Measurements from ENCODE around the gene UGDH. TPM values are rescaled to one million over a fixed set of nuclear protein-coding genes. Genes with fewer than 3 reads are reported as not detected.

UGDH gene
- total and polyA plus RNA-seq, 2 of the 8 experiments (the other 6 are each of a cell fraction or from before 2014, with no cell fraction given): 32.0 to 128 TPM

DNA sequence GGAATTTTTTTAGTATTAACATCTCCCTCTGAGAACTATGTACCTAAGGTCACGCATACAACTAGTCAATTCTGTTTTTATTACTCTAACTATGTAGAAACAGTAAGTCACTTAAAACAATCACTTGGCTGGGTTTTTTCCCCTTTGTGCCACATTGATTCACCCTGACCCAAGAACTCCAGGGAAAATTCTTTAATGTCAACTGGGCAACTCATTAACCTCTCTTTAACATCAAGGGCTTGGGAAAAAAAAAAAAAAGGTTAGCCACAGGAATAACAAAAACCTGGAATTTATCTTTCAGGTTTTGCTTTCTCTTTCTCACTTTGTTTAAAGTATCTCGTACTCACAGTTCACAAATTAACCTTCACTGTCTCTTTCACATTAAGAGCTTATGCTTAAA, 76.6 kb downstream of the UGDH start:
- Histone ChIP-seq H4K8ac (ENCODE audit: extremely low read depth, insufficient read depth, low read length) (no peak overlapping the region), H3K4ac (replicated peaks; ENCODE audit: insufficient read length, low read depth, low read length) (no peak overlapping the region), H2BK12ac (ENCODE audit: low read depth, low read length) (no peak overlapping the region), H3K4me1 (replicated peaks in 1 of 4; ENCODE audit: control insufficient read depth in 3 of 4, insufficient read depth in 4 of 4, low read length in 3 of 4) (peaks cover 0 to 7% (median 2%) of the 10 kb centered on the region in 4 experiments; a peak in 3 of 7 replicates), H3K9me3 (ENCODE audit: insufficient read depth in 2 of 2, low read depth in 1 of 2, low read length in 1 of 2) (no peaks in the 10 kb centered on the region), H3K18ac (ENCODE audit: extremely low read depth, low read length) (no peak overlapping the region), H3K14ac (ENCODE audit: insufficient read length) (no peak overlapping the region), H4K20me1 (replicated peaks in 1 of 2; ENCODE audit: control insufficient read depth in 1 of 2, insufficient read depth in 2 of 2, low read length in 2 of 2) (peaks cover 4 to 6% of the 10 kb centered on the region in 2 experiments), H3K27me3 (replicated peaks in 1 of 4; ENCODE audit: control insufficient read depth in 3 of 4, extremely low read depth in 1 of 4, insufficient read depth in 3 of 4, low read length in 3 of 4) (no peaks in the 10 kb centered on the region; a peak in 1 of 7 replicates), H3K27ac (ENCODE audit: low read depth, low read length) (no peak overlapping the region), H2BK5ac (ENCODE audit: low read depth, low read length) (no peak overlapping the region), H2BK120ac (replicated peaks; ENCODE audit: low read depth, low read length) (no peak overlapping the region), H3K56ac (replicated peaks; ENCODE audit: insufficient read length, low read depth, low read length) (no peak overlapping the region), H3K23me2 (ENCODE audit: low read depth, low read length) (peaks cover 8% of the 10 kb centered on the region; the same call in 1 of the 2 replicates), H2BK15ac (ENCODE audit: low read length) (no peak overlapping the region), H2AFZ (ENCODE audit: low read length) (no peak overlapping the region), H2BK20ac (ENCODE audit: low read length) (no peak overlapping the region), H4K91ac (replicated peaks; ENCODE audit: insufficient read length, low read length) (no peak overlapping the region), H3K23ac (ENCODE audit: insufficient read length) (no peak overlapping the region), H3K4me3 (ENCODE audit: extremely low read depth in 1 of 4, insufficient read depth in 2 of 4, low read depth in 3 of 4, low read length in 4 of 4) (no peak overlapping the region), H3K79me1 (ENCODE audit: low read depth, low read length) (no peaks in the 10 kb centered on the region; the same call in 1 of the 2 replicates), H2AK5ac (ENCODE audit: low read depth, low read length) (no peak overlapping the region), H4K5ac (ENCODE audit: insufficient read length, low read depth, low read length) (no peak overlapping the region), H3K9ac (replicated peaks in 1 of 4; ENCODE audit: extremely low read depth in 1 of 4, low read depth in 3 of 4, low read length in 3 of 4) (no peak overlapping the region), H3K79me2 (ENCODE audit: control insufficient read depth in 1 of 2, insufficient read depth in 2 of 2, low read length in 2 of 2) (peaks cover 0 to 4% of the 10 kb centered on the region in 2 experiments; a peak in 2 of 4 replicates), H3K4me2 (ENCODE audit: insufficient read depth in 1 of 2, low read depth in 2 of 2, low read length in 2 of 2) (no peak overlapping the region), H3K36me3 (ENCODE audit: control insufficient read depth in 2 of 4, insufficient read depth in 4 of 4, low read length in 3 of 4) (peaks cover 20 to 55% (median 35%) of the 10 kb centered on the region in 4 experiments)
- DNase-seq (ENCODE audit: low read depth in 1 of 2, low spot score in 2 of 2): no peak
- POLR2A ChIA-PET (ENCODE audit: partially characterized antibody): interaction anchor here (0.6 to 6.2 kb wide), 10 partner anchors 7 to 561 kb away, joined by 3 to 133 read pairs (median 4); partner anchors contain the start of genes LIAS, RPL9 and UGDH
- FAIRE-seq: no peak
- 64% methylated on average over 2 of the region's 2 CpGs; no CpG with 5 or more reads in 1 of the 2 experiments for WGBS, 2 experiments (ENCODE audit: extremely low coverage in 1 of 2, insufficient coverage in 1 of 2, insufficient read length in 1 of 2, insufficient replicate concordance in 2 of 2, low coverage in 1 of 2, low lambda C conversion rate in 2 of 2, missing lambda C conversion rate in 1 of 2)
- CTCF ChIA-PET (ENCODE audit: partially characterized antibody): no interaction called here
- TF ChIP-seq SUZ12 (IDR thresholded peaks at IDR 0.05; ENCODE audit: low read length): no peak
- no peak for TF ChIP-seq RFX5 (IDR thresholded peaks at IDR 0.05; ENCODE audit: borderline replicate concordance, low read depth, low read length)
- no peak for TF ChIP-seq EZH2 (IDR thresholded peaks at IDR 0.05; ENCODE audit: low read depth, low read length, severe bottlenecking)
- TF ChIP-seq TBP (IDR thresholded peaks at IDR 0.05; ENCODE audit: low read depth, low read length): no peak
- TF ChIP-seq POLR2A (IDR thresholded peaks at IDR 0.05; ENCODE audit: control extremely low read depth in 1 of 2, low read depth in 2 of 2, low read length in 2 of 2): no peak
- TF ChIP-seq SP1 (IDR thresholded peaks at IDR 0.05; ENCODE audit: low read depth, low read length): no peak
- TF ChIP-seq RAD21 (IDR thresholded peaks at IDR 0.05 in 1 of 2, conservative IDR thresholded peaks at IDR 0.05 in 1 of 2; ENCODE audit: low read depth in 2 of 2, low read length in 2 of 2): no peak
- TF ChIP-seq SIN3A (conservative IDR thresholded peaks at IDR 0.05 in 1 of 2, IDR thresholded peaks at IDR 0.05 in 1 of 2; ENCODE audit: low read depth in 1 of 2, low read length in 2 of 2): no peak
- TF ChIP-seq MAFK (IDR thresholded peaks at IDR 0.05; ENCODE audit: low read depth, low read length): no peak
- no peak for TF ChIP-seq HDAC2 (IDR thresholded peaks at IDR 0.05; ENCODE audit: borderline replicate concordance in 1 of 2, low read depth in 2 of 2, low read length in 2 of 2)
- TF ChIP-seq CBX8 (IDR thresholded peaks at IDR 0.05; ENCODE audit: borderline replicate concordance, low read depth, low read length): no peak
- TF ChIP-seq EP300 (IDR thresholded peaks at IDR 0.05; ENCODE audit: borderline replicate concordance in 1 of 2, low read depth in 2 of 2, low read length in 2 of 2): no peak
- no peak for TF ChIP-seq TCF12 (IDR thresholded peaks at IDR 0.05; ENCODE audit: low read depth, low read length)

All from H1 (cell line).